ENCODE measurements around the gene MRE11. TPM values are rescaled to one million over a fixed set of nuclear protein-coding genes. Genes with fewer than 3 reads are reported as not detected.

Gene MRE11
- total and polyA plus RNA-seq, 4 donors: 1.5 to 18.3 (median 5.6) TPM

GRCh38 chr11:94504689-94505293 is 11.1 kb upstream of the MRE11 start:
- no peak for DNase-seq (ENCODE audit: low spot score)
- Histone ChIP-seq H3K9me3 (ENCODE audit: control insufficient read depth in 4 of 4, low read length in 3 of 4) (no peaks in the 10 kb centered on the region), H3K4me3 (ENCODE audit: low read depth in 1 of 3, low read length in 3 of 3) (no peak overlapping the region), H3K36me3 (ENCODE audit: control insufficient read depth in 4 of 4, insufficient read depth in 3 of 4, low read depth in 1 of 4, low read length in 3 of 4) (peaks cover 0 to 10% (median 4%) of the 10 kb centered on the region in 4 donors), H3K27me3 (ENCODE audit: control insufficient read depth in 4 of 4, insufficient read depth in 4 of 4, low read length in 3 of 4) (no peaks in the 10 kb centered on the region), H3K9ac (ENCODE audit: low read depth in 1 of 2, low read length in 2 of 2) (no peak overlapping the region), H3K4me1 (ENCODE audit: control insufficient read depth in 4 of 4, insufficient read depth in 4 of 4, low read length in 3 of 4) (no peaks in the 10 kb centered on the region), H3K27ac (ENCODE audit: low read depth in 1 of 2, low read length in 2 of 2) (no peak overlapping the region)
- 9% methylated on average over 3 of the region's 3 CpGs for WGBS
- TF ChIP-seq RAD21 (IDR thresholded peaks at IDR 0.05) (peak; percentile 78 to 83), REST (IDR thresholded peaks at IDR 0.05) (no peak), HNF4A (conservative IDR thresholded peaks at IDR 0.05) (no peak), CTCF (IDR thresholded peaks at IDR 0.05; ENCODE audit: low read depth, low read length, missing input control) (peak; percentile 59), TAF1 (conservative IDR thresholded peaks at IDR 0.05) (no peak), JUND (IDR thresholded peaks at IDR 0.05) (no peak), ATF3 (IDR thresholded peaks at IDR 0.05) (no peak)

- no peak overlapping the region for H3K9ac ChIP-seq (ENCODE audit: low read depth in 1 of 2, low read length in 2 of 2)
- no peak for TF ChIP-seq NR2F2 (IDR thresholded peaks at IDR 0.05)
- TF ChIP-seq ATF3 (IDR thresholded peaks at IDR 0.05): no peak
- no peak for TF ChIP-seq TAF1 (conservative IDR thresholded peaks at IDR 0.05)
- TF ChIP-seq EGR1 (IDR thresholded peaks at IDR 0.05; ENCODE audit: low read depth in 2 of 2): no peak
- no peak for TF ChIP-seq REST (IDR thresholded peaks at IDR 0.05)
- TF ChIP-seq JUND (IDR thresholded peaks at IDR 0.05): no peak
- no peak for TF ChIP-seq HNF4G (IDR thresholded peaks at IDR 0.05)
- no peak for TF ChIP-seq SP1 (IDR thresholded peaks at IDR 0.05)
- no peak for TF ChIP-seq RXRA (IDR thresholded peaks at IDR 0.05)
- TF ChIP-seq YY1 (IDR thresholded peaks at IDR 0.05): no peak
- TF ChIP-seq FOXA2 (IDR thresholded peaks at IDR 0.05): no peak
- no peak for TF ChIP-seq GABPA (IDR thresholded peaks at IDR 0.05 in 1 of 2, conservative IDR thresholded peaks at IDR 0.05 in 1 of 2)
- no peak for TF ChIP-seq ZBTB33 (IDR thresholded peaks at IDR 0.05)
- TF ChIP-seq FOXA1 (IDR thresholded peaks at IDR 0.05): no peak
- TF ChIP-seq MAX (IDR thresholded peaks at IDR 0.05): no peak
Observed at GRCh38 chr11:94501522-94501921, 7.9 kb upstream of the MRE11 start.

More at GRCh38 chr11:94501522-94501921, 7.9 kb upstream of the MRE11 start:
- DNase-seq (ENCODE audit: low spot score): no peak
- Histone ChIP-seq H3K4me3 (ENCODE audit: low read depth in 1 of 3, low read length in 3 of 3) (no peak overlapping the region), H3K27ac (ENCODE audit: low read depth in 1 of 2, low read length in 2 of 2) (no peak overlapping the region), H3K36me3 (ENCODE audit: control insufficient read depth in 4 of 4, insufficient read depth in 3 of 4, low read depth in 1 of 4, low read length in 3 of 4) (peaks cover 9 to 31% (median 27%) of the 10 kb centered on the region in 4 donors), H3K4me1 (ENCODE audit: control insufficient read depth in 4 of 4, insufficient read depth in 4 of 4, low read length in 3 of 4) (no peaks in the 10 kb centered on the region), H3K27me3 (ENCODE audit: control insufficient read depth in 4 of 4, insufficient read depth in 4 of 4, low read length in 3 of 4) (no peaks in the 10 kb centered on the region), H3K9me3 (ENCODE audit: control insufficient read depth in 4 of 4, low read length in 3 of 4) (no peaks in the 10 kb centered on the region)
- WGBS: 78% methylated on average over 2 of the region's 2 CpGs

All from liver (tissue), 9 donors.